ENCODE measurements around the gene ASNSD1.

DNA sequence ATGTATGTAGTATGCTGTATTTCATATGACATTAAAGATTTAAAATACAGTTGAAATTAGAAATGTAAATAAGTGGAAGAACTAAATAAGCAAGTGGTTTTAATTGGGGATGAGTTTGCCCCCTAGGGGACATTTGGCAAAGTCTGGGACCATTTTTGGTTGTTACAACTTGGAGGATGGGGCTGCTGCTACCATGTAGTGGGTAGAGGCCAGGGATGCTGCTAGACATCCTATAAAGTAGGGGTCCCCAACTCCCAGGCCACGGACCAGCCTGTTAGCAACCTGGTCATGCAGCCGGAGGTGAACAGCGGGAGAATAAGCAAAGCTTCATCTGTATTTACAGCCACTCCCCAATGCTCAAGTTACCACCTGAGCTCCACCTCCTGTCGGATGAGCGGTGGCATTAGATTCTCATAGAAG is 27.9 kb upstream of the ASNSD1 start:
- no peak for TF ChIP-seq EZH2 (IDR thresholded peaks at IDR 0.05; ENCODE audit: insufficient read depth, poor library complexity, severe bottlenecking)
- TF ChIP-seq EZH2phosphoT487 (IDR thresholded peaks at IDR 0.05; ENCODE audit: insufficient read depth, low read depth), result no peak
